Amniotic epithelial cell (primary cell): ENCODE results near the gene DUS1L.
A peak's percentile ranks its signal among the peaks of the same experiment; 100 is the strongest.

Experiments used
- DNase-seq: peaks from one replicate; pipeline ENCODE4 v3.0.0-alpha.2; 2010; ENCODE audit warnings: low read depth

The DUS1L gene

DNA sequence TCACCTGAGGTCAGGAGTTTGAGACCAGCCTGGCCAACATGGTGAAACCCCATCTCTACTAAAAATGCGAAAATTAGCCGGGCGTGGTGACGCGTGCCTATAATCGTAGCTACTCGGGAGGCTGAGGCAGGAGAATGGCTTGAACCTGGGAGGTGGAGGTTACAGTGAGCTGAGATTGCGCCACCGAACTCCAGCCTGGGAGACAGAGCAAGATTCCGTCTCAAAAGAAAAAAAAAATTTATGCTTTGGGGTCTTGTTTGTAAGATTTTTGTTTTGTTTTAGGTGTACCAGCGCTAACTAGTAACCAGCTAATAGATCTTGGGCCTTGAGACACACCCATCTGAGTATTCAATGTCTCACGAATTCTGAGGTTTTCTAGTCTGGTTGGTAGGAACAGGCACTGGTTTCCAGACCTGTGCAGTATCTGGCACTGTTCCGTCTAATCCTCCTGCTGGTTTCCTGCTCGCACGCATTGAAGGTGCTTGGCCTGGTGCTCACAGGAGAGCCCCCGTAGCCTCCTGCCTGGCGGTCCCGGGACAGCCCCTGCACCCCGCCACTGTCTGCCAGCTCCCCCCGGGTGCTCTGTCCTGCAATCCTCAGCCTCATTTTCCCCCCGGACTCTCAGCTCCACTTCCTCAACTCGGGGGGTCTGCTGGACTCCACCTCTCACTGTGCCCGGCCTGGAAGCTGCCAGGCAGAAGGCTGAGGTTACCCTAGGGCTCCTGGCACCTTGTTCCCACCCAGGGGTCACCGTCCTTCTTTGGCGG, 10.6 kb upstream of the DUS1L start:
- DNase-seq, result peak; percentile 58

DNA sequence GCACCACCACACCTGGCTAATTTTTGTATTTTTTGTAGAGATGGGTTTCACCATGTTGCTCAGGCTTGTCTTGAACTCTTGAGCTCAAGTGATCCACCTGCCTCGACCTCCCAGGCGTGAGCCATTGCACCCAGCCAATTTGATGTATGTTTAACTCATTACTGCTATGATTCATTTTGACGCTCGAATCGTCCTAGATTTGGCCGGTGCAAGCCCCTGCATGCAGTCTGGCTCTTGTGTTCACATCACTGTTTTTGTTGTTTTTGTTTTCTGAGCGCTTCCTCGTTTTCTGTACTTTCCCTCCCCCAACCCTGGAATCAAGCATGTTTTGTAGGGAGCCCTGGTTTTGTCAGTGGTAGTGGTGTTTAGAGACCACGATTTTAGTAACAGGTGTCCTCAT, 7.8 kb upstream of the DUS1L start:
- no peak for DNase-seq

DNA sequence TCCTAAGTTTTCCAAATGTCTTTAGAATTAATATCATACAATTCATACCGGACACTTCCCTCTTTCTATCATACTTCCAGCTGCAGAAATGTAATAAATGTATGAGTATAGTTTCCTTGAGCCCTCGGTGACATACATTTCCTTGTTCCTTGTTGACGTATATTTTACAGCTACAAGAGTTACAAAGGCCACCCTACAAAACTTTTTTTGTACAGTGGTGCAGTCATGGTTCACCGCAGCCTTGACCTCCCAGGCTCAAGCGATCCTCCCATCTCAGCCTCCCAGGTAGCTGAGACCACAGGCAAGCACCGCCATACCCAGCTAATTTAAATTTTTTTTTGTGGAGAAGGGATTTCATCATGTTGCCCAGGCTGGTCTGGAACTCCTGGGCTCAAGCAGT, 7.2 kb upstream of the DUS1L start:
- no peak for DNase-seq

DNA sequence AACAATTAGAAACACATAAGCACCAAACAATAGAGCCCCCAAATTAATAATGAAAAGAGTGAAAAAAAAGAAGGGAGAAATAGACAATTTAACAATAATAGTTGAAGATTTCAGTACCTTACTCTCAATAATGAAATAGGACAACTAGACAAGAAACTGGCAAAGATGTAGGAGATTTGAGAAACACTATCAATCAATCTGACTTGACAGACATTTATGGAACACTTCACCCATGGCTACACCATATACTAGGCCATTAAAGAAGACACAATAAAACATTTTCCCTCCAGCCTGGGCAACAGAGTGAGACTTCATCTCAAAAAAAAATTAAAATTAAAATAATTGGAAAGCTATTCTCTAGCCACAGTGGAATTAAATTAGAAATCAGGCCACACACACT, 5.0 kb upstream of the DUS1L start:
- no peak for DNase-seq

DNA sequence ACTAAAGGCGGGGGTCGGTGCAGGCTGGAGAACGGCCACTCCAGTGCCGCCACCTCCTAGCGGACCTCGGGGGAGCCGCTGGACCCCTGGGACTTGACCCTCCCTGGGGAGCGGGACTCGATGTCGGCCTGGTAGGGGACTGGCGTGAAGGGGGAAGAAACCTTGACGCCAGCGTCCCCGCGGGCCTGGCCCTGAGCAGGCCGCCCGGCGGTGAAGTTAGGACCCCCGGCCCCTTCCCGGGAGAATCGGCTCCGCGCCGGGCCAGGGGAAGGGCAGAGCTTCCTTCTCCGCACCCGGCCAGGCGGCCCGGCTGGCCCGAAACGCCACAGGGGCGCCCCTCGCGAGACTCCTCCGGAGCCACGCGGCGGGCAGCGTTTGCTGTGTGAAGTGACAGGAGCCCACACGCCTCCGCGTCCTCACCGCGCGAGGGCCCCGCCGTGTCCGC, 389 bp downstream of the DUS1L start:
- peak; percentile 11 for DNase-seq

DNA sequence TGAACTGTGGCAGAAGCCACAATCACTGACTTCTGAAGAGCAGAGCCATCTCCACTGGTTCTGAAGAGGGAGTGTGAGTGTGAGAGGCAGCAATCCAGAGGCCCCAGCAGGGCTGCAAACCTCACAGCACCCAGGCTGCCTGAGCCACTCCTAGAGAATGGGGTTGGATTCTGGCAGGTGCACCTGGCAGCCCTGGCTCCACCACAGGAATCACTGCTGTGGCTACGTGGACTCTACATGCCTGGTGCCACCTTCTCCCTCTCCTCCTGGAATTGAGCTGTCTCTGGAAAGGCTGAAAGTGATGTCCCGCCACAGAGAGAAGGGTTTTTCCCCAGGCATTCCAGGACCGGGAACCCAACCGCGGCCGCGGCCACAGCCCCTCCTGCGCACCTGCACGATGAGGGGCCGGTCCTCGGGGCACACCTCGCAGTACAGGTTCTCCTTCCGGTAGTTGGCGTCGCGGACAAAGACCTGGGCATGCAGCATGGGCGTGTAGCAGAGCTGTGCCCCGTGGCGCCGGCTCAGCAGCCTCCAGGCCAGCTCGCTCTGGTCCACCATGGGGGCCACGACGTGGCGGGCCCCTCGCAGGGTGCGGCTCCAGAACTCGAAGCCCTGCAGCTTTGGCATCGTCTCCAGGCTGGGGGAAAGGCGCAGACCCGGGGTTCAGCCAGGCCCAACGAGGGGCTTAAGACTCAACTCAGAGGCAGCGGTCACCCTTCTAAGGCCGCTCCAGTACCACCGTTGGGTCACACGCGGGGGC, 991 bp downstream of the DUS1L start:
- no peak for DNase-seq

DNA sequence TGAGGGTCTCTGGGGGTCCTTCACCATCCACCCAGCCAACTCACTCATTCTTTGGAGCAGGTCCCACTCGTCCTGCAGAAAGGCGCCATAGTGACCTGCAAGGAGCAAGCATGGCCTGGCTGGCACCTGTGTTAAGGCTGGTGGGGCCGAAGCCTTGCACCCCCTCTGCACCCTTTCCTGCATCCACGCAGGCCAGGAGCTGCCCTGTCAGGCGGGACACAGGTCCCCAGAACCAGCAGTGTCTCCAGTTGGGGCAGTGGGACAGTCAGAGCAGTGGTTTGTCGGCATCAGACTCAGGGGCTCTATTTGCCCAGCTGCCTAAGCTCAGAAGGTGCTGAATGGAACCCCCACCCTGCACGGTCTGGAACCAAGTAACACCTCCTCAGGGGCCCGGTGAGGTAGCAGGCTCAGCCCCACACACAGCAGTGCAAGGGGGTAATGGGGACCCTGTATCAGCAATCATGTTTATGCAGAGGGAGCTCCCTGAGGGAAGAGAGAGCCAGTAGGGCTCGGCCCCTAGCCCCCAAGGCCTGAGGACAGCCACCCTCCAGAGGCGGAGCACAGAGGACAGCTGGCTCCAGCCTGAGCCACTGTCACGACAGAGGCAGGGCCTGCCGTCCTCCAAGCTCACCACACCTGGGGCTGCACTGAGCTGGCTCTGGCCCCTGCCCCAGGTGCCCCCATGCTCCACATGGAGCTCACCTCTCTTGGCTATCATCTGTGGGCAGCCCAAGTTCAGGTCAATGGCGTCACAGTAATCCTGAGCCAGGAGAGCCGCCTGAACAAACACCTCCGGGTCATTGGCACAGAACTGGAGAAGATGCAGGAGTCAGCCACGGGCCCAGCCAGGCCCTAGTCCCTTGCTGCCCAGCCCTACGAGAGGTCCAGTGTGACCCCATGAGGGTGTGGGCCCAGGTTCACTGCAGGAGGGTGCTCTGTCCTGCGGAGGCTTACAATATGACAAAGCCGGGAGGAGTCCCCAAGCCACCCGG, 1.9 kb downstream of the DUS1L start:
- DNase-seq, result no peak

DNA sequence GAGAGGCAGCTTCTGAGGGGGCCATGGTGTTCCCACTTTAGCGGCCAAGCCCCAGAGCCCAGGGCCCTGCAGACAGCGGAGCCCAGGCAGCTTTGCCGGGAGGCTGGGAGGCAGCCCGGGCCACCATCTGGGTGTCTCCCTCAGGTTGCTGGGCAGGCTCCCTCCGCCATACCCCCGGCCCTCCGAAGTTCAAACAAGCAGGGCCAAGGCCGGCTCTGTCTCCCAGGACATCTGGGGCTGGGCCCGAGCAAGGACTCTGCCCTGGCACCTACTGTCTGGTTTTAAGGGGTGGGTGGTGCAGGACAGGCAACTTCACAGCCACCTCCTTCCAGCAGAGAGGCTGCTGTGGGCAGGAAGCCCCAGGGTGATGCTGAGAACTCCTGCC, 2.6 kb downstream of the DUS1L start:
- DNase-seq, result no peak

DNA sequence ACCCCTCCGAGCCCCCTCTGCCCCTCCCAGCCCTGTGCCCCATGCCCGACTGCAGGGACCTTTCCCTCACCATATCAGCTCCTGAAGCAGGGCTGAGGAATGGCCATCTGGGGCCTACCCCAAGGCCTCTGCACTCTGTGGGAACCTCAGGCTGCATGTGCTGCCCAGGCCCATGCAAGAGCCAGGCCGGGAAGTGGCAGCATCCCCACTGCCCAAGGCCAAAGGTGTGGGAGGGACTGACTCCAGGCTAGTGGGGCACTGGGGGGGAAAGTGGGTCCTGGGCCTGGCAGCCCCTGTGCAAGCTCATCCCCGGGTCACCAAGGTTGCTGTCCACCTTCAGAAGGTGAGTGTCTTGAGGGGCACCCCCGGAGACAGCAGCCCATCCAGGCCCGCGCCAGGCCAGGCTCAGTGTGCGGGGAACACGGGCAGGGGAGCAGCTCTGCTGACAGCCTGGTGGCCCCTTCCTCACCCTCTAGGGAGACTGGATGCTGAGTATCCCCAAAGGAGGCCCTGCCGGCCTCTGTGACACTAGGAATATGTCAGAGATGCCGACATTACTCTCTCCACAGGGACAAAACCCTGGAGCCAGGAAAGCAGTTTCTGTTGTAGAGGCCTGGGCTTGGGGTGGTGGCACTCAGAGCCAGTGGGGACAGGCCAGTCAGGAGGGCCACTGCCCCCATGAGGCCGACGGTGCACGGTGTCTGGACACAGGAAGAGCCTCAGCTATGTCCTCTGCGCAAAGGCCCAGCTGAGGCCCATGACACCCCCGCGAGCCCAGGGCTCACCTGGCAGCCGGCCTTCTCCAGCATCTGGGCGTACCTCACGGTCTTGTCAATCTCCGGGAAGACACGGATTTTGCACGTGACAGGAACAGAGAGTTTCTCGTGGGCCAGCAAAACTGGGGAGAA, 3.3 kb downstream of the DUS1L start:
- no peak for DNase-seq

DNA sequence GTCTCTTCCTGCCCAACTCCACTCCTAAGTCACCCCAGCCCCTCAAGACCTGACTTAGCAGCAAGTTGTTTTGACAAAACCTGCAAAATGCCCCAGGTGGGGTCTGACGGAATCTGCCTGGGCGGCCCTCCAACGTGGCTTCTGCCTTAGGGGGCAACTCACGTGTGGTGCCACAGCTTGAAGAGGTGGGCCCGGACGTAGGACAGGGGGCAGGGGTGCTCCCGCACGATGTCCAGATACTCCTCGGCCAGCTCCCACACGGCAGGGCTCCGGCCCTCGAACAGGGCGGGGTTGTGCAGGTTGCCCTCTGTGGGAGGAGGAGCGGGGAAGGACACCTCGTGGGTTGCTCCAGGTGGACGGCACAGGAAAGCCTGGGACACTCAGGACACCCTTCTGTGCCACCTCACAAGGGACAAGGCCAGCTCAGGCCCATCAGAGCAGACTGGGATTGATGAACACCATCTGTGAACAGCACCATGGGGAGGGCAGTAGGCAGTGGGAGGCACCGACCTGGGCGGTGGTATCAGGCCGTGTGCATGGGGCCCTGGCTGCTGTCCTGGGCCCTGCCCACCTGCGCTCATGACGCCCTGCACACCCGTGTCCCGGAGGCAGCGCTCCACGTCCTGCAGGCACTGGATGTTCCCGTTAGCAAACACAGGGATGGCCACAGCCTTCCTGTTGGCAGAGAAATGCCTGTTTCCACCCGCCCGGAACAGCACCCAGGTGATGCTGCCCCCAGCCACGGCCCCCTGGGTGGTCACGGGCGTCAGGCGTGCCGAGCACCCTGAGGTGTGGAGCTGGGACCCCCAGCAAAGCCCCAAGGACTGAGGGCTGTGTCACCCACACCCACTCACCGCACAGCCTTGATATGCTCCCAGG, 4.3 kb downstream of the DUS1L start:
- DNase-seq, result no peak

DNA sequence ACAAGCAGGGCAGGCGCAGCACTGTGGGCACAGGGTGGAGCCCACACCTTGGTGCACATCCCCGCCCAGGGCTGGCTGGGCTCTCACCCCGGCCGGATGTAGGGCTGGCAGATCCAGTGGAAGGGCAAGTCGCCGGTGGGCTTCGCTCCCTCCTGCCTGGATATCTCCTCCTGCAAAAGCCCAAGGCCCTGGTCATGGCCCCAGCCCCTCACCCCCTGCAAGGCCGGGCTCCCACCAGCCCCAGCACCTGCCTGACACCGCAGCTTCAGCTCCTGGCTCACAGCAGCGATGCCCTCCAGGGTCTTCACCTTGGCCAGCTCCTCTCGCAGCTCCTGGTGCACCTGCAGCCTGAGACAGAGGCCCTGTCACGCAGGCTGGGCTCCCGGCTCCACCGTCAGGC, 5.0 kb downstream of the DUS1L start:
- no peak for DNase-seq

DNA sequence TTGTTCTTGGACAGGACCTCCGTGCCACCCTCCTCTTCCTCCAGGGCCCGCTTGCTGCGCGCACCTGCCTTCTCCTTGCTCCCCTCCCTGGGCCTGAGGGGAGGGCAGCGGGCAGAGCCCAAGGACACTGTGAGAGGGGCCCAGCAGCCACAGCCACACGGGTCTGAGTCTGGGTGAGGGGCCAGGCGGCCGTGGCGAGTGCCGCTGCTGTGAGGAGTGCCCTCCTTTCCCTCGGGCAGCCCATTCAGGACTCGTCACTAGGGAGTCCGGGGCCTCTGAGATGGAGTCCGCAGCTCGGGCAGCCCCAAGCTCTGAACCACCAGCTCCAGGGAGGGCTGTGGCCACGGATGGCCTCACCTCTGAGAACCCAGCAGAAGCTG, 5.6 kb downstream of the DUS1L start:
- DNase-seq, result no peak

DNA sequence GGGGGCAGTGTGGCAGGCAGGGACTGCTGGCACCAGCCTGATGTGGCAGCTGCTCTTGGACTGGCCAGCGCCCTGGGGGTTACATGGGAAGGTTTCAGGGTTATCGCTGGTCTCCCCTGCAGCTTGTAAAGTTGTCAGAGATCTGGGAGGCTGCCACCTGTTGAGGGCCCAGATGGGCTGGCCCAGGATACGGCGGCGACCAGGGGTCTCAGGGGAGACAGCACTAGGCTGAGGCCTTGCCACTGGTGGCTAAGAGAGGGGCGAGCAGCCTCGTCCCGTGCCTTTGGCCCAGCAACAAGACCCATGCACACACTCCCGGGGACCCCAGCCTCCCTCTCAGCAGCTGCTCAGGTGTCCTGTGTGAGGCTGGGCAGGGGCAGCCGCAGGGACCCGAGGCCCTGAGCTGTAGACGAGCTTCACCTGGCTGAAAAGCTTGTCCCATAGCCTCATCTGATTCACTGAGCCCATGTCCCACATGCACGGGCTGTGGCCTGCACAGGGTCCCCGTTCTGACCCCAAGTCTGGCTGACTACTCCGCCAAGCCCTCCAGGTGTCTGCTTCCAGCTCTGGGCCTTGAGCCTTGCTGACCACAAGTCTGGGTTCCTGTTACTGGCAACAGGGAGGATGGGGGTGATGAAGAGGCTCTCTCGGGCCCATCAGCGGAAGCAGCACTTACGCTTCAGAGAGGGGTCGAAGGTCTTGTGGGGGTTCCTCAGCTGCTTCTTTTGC, 6.2 kb downstream of the DUS1L start:
- no peak for DNase-seq

DNA sequence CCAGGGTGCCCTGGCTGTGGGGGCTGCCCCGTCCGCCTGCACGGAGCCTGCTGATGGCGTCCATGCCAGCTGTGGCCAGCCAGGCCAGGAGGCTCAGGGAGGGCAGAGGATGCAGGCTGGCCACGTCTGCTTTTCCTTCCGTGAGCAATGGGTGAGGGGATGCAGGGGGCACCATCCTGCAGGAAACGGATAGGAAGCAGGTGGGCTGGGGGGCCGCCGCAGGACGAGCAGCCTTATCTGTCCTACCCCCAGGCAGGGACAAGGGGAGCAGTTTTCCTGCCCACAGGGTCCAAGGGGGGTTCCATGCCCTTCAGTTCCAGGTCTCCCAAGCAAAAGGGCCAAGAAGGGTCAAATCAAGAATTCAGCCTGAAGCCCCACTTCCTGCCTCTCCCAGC, 6.8 kb downstream of the DUS1L start:
- DNase-seq, result no peak

DNA sequence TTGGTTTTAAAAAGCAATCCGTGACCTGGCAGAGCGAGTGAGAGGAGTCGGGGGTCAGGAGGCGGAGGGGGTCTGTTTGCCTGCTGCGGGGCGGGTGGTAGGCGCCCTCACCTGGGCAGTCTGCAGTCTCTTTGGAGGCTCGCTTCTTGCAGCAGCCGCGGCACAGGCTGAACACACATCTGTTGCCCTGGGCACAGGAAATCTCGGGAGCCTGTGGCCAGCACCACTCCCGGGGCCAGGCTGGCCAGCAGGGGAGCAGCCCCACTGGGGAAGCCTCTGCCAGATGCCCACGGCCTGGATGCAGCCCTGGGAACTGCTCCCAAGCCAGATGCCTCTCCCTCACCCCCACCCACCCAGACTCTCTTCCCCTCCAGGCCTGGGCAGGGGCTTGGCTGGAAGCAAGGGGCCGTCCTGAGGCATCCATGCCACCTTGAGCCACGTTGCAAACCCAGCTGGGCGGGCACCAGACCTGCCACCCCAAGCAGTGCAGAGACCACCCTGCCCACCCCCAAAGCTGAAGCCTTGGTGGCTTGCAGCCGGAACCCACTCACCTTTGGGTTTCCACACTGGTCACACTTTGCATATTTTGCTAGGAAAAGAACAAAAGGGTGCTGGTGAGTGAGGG, 7.3 kb downstream of the DUS1L start:
- DNase-seq, result no peak

DNA sequence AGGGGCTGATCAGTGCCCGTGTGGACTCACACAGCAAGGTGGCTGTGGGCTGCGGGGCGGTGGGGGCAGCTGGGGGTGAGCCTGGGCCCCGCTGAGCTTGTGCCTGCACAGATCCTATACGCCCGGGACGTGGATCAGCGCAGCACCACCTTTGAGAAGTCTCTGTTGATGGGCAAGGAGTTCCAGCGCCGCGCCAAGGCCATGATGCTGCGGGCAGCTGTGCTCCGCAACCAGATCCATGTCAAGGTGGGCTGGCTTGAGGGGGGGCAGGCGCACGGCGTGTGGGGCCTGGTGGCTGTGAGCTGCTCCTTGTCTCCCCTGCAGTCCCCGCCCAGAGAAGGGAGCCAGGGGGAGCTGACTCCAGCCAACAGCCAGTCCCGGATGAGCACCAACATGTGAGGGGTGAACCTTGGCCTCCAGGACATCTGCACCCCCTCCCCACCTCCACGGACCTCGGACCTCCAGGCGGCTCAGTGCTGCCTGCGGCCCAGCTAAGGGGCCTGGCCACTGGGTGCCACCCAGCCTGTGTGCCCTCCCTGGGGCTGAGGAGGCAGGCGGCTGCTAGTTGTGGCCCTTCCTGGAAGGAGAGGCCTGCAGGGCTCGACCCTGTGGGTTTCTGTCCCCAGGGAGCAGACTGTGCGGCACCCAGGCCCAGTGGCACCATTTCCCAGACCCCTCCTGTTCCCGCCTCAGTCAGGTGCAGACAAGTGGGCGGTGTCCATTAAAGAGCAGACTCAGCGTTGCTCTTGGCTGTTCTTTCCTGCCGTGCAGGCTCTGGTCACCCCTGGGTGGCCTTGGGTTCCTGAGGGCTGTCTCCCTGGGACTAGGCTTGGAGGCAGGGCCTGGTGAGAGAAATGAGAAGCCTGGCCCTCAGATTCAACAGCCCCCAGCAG, 8.6 kb downstream of the DUS1L start:
- no peak for DNase-seq

DNA sequence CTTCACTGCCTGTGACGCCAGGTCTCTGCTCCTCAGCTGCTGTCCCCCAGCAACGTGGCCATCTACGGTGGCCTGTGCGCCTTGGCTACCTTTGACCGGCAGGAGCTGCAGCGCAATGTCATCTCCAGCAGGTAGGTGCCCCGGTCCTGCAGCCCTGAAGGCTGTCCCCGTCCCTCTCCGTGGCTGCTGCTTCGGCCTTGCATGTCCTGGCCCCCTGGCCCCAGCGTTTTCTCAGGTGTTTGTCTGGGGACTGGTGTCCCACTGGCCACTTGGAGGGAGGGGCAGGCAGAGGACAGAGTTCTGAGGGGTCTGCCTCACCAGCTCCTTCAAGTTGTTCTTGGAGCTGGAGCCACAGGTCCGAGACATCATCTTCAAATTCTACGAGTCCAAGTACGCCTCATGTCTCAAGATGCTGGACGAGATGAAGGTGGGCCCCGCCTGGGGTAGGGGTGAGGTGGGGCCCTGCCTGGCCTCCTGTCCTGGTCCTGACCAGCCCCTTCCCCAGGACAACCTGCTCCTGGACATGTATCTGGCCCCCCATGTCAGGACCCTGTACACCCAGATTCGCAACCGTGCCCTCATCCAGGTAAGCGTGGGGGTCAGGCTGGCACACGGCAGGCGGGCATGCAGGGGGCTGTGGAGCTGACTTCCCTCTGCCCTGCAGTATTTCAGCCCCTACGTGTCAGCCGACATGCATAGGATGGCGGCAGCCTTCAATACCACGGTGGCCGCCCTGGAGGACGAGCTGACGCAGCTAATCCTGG, 9.5 kb downstream of the DUS1L start:
- no peak for DNase-seq
